ENCODE data around the gene SURF4. TPM values are rescaled to one million over a fixed set of nuclear protein-coding genes. Genes with fewer than 3 reads are reported as not detected.

SURF4 gene
- total RNA-seq, 1 experiment from 2014 or later, result 134 TPM

DNA sequence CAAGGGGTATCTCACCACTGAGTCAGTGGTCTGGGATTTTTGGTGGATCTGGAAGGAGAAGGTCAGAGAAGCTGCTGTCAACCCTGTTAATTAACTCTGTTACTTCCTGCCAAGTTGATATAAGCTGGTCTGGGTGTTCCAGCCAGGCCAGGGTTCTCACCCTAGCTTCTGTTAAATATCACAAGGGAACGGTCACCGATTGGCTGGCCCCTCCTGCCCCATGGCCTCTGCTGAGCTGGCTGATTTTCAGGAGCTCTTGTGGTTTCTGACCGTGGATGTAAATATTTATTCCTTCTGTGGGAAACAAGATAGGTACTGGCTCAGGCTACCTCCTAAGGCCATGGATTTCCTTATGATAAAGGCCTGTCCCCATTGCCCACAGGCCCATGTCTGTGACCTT lies 47.4 kb upstream of the SURF4 start:
- ChIA-PET POLR2A (no interaction called here), RAD21 (ENCODE audit: low non-redundant PET in 1 of 2, low total read pairs in 2 of 2, uncharacterized antibody in 2 of 2, unreplicated experiment in 2 of 2) (no interaction called here)
- no peak for ATAC-seq

DNA sequence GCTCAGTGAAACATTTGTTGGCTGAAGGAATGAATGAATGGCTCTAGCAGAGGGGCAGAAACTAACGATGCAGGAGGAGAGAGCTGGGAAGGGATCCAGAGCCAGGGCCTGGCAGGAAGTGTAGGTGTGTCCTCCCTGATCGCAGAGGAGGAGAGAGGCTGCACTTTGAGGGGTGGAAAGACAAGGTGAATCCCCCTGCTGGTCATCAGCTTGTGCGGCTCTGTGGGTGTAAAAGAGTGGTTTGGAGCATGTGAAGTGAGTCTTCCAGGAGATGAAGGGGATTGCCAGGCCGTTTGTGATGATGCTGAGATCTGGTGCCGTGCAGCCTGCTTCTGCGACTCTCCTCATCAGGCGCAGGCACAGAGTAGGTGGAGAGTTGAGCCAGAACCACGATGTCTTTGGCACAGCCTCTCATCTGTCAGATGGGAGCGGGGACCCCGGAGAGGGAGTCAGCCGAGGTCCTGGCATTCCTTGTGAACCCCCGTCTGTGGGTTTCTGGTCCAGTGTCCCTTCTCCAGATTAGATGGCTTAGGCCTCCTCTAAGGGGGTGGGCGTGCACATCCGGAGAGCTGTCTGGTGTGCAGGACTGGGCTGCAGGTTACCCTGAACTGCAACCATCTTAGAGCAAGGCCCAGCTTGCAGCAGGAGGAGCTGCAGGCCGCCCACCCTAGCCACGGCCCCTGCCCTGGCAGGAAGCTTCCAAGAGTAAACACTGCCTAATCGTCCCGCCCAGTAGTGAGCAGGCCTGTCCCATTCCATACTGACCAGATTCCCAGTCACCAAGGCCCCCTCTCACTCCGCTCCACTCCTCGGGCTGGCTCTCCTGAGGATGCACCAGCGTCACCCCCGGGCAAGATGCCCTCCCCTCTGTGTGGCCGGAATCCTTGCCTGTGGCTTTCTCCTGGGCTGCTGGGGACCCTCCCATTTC lies 46.0 kb upstream of the SURF4 start, which contains the start of gene ADAMTS13:
Gene ADAMTS13, plus strand, starts transcription at position 753 of the 928 bp plus-strand sequence. Its CDS starts 77 bp downstream, at position 830.
- Histone ChIP-seq H3K36me3 (ENCODE audit: control insufficient read depth in 1 of 2, insufficient read depth in 2 of 2, low read length in 2 of 2) (0 out of 4 replicates have a peak, but pooled peaks cover 0 to 4% of the 10 kb centered on the region in 2 experiments), H3K27me3 (ENCODE audit: insufficient read depth, low read length) (no peaks in the 10 kb centered on the region), H3K4me2 (ENCODE audit: low read length) (peak within 1 kb of the TSS; percentile 40), H3K4me1 (ENCODE audit: control insufficient read depth in 1 of 2, insufficient read depth in 2 of 2, low read length in 2 of 2) (peaks cover 4 to 18% of the 10 kb centered on the region in 2 experiments; a peak in 3 of 4 replicates), H3K4me3 (replicated peaks in 1 of 2; ENCODE audit: low read depth in 1 of 2, low read length in 2 of 2) (no peak within 1 kb of the TSS), H4K20me1 (ENCODE audit: insufficient read depth) (no peaks in the 10 kb centered on the region), H3K9me2 (ENCODE audit: insufficient read depth) (no peaks in the 10 kb centered on the region), H2AFZ (ENCODE audit: low read depth, low read length, poor library complexity, severe bottlenecking) (no peak within 1 kb of the TSS), H3K79me2 (ENCODE audit: insufficient read depth, low read length) (peaks cover 10% of the 10 kb centered on the region), H3K27ac (ENCODE audit: low read depth, low read length) (no peak within 1 kb of the TSS; the same call in 1 of the 2 replicates), H3K9me3 (ENCODE audit: control insufficient read depth in 1 of 2, insufficient read depth in 1 of 2, low read depth in 1 of 2, low read length in 2 of 2) (no peaks in the 10 kb centered on the region), H3K9ac (ENCODE audit: low read length) (no peak within 1 kb of the TSS)
- CTCF ChIA-PET, result no interaction called here
- RAD21 ChIA-PET (ENCODE audit: low non-redundant PET in 1 of 2, low total read pairs in 2 of 2, uncharacterized antibody in 2 of 2, unreplicated experiment in 2 of 2), result no interaction called here
- BruUV-seq (replicated peaks), result no TSS peak
- intact Hi-C loops (cut with micrococcal nuclease), result no loop called here
- peak; percentile 33 for ATAC-seq
- DNase-seq (ENCODE audit: low read depth, low spot score), result no peak
- TF ChIP-seq, protein P1, sequence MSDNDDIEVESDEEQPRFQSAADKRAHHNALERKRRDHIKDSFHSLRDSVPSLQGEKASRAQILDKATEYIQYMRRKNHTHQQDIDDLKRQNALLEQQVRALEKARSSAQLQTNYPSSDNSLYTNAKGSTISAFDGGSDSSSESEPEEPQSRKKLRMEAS (IDR thresholded peaks at IDR 0.05), result no peak
- TF ChIP-seq, protein P2, sequence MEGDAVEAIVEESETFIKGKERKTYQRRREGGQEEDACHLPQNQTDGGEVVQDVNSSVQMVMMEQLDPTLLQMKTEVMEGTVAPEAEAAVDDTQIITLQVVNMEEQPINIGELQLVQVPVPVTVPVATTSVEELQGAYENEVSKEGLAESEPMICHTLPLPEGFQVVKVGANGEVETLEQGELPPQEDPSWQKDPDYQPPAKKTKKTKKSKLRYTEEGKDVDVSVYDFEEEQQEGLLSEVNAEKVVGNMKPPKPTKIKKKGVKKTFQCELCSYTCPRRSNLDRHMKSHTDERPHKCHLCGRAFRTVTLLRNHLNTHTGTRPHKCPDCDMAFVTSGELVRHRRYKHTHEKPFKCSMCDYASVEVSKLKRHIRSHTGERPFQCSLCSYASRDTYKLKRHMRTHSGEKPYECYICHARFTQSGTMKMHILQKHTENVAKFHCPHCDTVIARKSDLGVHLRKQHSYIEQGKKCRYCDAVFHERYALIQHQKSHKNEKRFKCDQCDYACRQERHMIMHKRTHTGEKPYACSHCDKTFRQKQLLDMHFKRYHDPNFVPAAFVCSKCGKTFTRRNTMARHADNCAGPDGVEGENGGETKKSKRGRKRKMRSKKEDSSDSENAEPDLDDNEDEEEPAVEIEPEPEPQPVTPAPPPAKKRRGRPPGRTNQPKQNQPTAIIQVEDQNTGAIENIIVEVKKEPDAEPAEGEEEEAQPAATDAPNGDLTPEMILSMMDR (IDR thresholded peaks at IDR 0.05 in 2 of 3, conservative IDR thresholded peaks at IDR 0.05 in 1 of 3; ENCODE audit: borderline replicate concordance in 1 of 3, insufficient read depth in 1 of 3, low read depth in 2 of 3, low read length in 2 of 3), result peak in 2 of 3 experiments; percentile 29 to 42; a peak in 3 of 6 replicates
- POLR2A ChIA-PET, result interaction anchor here (1.8 kb wide), 1 partner anchor 38 kb away, joined by 4 read pairs; the partner anchor contains the start of gene CACFD1

More for the DNA sequence above, 47.4 kb upstream of the SURF4 start:
- Histone ChIP-seq H2AFZ (ENCODE audit: low read depth, low read length, poor library complexity, severe bottlenecking) (no peak overlapping the region), H3K4me2 (ENCODE audit: low read length) (no peak overlapping the region), H3K36me3 (ENCODE audit: control insufficient read depth in 1 of 2, insufficient read depth in 2 of 2, low read length in 2 of 2) (no peaks in the 10 kb centered on the region), H4K20me1 (ENCODE audit: insufficient read depth) (no peaks in the 10 kb centered on the region), H3K79me2 (ENCODE audit: insufficient read depth, low read length) (no peaks in the 10 kb centered on the region), H3K27ac (ENCODE audit: low read depth, low read length) (no peak overlapping the region), H3K4me1 (ENCODE audit: control insufficient read depth in 1 of 2, insufficient read depth in 2 of 2, low read length in 2 of 2) (peaks cover 4 to 21% of the 10 kb centered on the region in 2 experiments; a peak in 3 of 4 replicates), H3K4me3 (replicated peaks in 1 of 2; ENCODE audit: low read depth in 1 of 2, low read length in 2 of 2) (no peak overlapping the region), H3K9me3 (ENCODE audit: control insufficient read depth in 1 of 2, insufficient read depth in 1 of 2, low read depth in 1 of 2, low read length in 2 of 2) (no peaks in the 10 kb centered on the region), H3K9me2 (ENCODE audit: insufficient read depth) (no peaks in the 10 kb centered on the region), H3K9ac (ENCODE audit: low read length) (no peak overlapping the region), H3K27me3 (ENCODE audit: insufficient read depth, low read length) (no peaks in the 10 kb centered on the region)
- CTCF ChIA-PET, result no interaction called here
- TF ChIP-seq CEBPB (IDR thresholded peaks at IDR 0.05; ENCODE audit: low read depth) (no peak), SP1 (IDR thresholded peaks at IDR 0.05; ENCODE audit: low read depth) (no peak), ZNF274 (IDR thresholded peaks at IDR 0.05; ENCODE audit: low read depth, low read length) (no peak)
- TF ChIP-seq, protein P3, sequence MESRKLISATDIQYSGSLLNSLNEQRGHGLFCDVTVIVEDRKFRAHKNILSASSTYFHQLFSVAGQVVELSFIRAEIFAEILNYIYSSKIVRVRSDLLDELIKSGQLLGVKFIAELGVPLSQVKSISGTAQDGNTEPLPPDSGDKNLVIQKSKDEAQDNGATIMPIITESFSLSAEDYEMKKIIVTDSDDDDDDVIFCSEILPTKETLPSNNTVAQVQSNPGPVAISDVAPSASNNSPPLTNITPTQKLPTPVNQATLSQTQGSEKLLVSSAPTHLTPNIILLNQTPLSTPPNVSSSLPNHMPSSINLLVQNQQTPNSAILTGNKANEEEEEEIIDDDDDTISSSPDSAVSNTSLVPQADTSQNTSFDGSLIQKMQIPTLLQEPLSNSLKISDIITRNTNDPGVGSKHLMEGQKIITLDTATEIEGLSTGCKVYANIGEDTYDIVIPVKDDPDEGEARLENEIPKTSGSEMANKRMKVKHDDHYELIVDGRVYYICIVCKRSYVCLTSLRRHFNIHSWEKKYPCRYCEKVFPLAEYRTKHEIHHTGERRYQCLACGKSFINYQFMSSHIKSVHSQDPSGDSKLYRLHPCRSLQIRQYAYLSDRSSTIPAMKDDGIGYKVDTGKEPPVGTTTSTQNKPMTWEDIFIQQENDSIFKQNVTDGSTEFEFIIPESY (IDR thresholded peaks at IDR 0.05; ENCODE audit: extremely low read depth, insufficient replicate concordance, low read length), result no peak
- intact Hi-C loops (cut with micrococcal nuclease), result no loop called here
- DNase-seq (ENCODE audit: low read depth, low spot score), result no peak
- no TSS peak for BruUV-seq (replicated peaks)

Data from HCT116 (cell line).